ENCODE measurements around the gene ACADM.
"Not testable (repeated sequence)": the region's sequence is repeated elsewhere in the genome, so short reads cannot be mapped to it uniquely, and the experiment has no call there.

Gene ACADM

GRCh38 chr1:75794382-75794781 is 69.9 kb downstream of the ACADM start:
- DNase-seq (ENCODE audit: low read depth in 2 of 2) = no peak

GRCh38 chr1:75795703-75796193 is 71.2 kb downstream of the ACADM start:
- DNase-seq (ENCODE audit: low read depth in 2 of 2) = no peak

- no peak for DNase-seq (ENCODE audit: low read depth in 2 of 2)
These were observed 72.1 kb downstream of the ACADM start, which contains the start of gene MSH4 for GRCh38 chr1:75796376-75797272. TSS of gene MSH4 (plus strand) at chr1:75796882. CDS start at chr1:75796986, 104 bp downstream.

DNA sequence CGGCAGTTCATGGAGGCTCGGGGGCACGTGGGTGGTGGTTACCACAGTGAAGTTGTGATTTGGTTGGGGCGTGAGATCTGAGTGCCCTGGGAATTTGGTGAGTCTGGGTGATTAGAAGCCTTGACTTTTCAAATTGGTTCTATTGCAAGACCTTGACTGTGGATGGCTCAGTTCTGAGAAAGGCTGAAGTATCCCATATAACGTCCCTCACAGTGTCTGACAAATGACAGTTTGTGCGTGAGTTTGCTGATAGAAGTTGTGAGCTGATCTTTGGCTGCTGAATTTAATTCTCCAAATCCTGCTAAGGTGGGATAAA is 72.7 kb downstream of the ACADM start:
- no peak for DNase-seq (ENCODE audit: low read depth in 2 of 2)

- DNase-seq (ENCODE audit: low read depth in 2 of 2) = no peak
These were observed 73.2 kb downstream of the ACADM start for GRCh38 chr1:75797606-75798216.

DNA sequence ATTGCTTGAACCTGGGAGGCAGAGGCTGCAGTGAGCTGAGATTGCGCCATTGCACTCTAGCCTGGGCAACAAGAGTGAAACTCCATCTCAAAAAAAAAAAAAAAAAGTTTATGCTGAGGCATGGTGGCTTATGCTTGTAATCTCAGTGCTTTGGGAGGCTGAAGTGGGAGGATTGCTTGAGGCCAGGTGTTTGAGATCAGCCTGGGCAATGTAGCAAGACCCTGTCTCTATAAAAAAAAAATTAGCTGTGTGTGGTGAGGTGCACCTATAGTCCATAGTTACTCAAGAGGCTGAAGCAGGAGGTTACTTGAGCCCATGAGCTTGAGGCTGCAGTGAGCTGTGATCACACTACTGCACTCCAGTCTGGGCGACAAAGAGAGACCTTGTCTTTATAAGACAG is 77.0 kb downstream of the ACADM start:
- DNase-seq (ENCODE audit: low read depth in 2 of 2) = not testable (repeated sequence)

- DNase-seq (ENCODE audit: low read depth in 2 of 2) = no peak
These were observed 84.4 kb downstream of the ACADM start for GRCh38 chr1:75808921-75809320.

- DNase-seq (ENCODE audit: low read depth in 2 of 2) = not testable (repeated sequence)
These were observed 85.6 kb downstream of the ACADM start for GRCh38 chr1:75810113-75810512.

DNA sequence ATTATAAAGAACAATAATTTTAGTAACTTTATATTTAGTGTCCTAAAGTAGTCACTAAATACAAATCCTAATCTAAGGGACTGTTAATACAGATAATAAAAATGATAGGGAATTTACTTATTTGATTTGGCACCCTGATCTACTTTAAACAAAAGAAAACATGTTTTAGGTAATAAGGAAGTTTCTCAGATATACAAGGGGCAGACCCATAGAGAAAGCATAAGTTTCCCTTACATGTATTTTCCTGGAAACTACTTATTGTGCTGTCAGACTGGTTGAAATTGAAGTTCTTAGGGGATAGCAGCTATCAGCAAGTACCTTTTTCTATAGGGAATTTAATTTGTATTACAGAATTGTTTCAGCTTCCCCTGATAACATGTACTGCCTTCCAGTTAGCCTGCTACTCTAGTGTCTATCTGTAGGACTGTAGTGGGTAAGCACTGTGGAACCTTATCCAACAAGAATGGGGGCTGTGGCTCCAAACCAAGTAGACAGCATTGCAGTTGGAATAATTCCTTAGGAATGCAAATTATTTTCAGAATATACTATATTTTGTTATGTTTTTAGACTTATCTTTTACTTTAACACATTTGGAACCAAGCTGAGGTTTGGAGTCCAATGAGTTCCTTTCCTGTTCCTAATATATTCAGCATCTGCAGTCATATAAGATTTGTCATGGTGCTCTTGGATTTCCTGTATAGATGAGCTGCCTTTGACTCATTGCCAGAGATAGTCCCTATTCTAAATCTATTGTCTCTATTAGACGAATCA is 86.9 kb downstream of the ACADM start:
- no peak for DNase-seq (ENCODE audit: low read depth in 2 of 2)

DNA sequence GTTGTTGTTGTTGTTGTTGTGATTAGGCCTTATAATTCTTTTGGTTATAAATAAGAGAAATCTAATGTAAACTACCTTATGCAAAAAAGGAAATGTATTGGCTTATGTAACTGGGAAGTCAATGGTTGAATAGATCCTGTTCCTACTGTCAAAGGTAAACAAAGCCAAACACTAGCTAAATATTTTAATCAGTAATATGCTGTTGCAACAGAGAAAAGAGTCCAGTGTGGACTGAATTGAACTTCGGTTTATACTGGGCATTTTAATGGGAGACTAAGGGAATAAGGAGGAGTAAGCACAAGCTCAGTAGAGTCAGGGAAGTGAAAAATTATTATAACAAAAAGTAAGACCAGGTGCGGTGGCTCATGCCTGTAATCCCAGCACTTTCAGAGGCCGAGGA is 87.6 kb downstream of the ACADM start:
- DNase-seq (ENCODE audit: low read depth in 2 of 2) = no peak

Data from stimulated activated CD8-positive, alpha-beta memory T cell treated with anti-CD3 and anti-CD28 coated beads, Interleukin-15, amount 100 ng/mL, for 4 hours (primary cell).